ENCODE measurements around the gene EI24. TPM values are rescaled to one million over a fixed set of nuclear protein-coding genes. Genes with fewer than 3 reads are reported as not detected.
"Not testable (repeated sequence)": the region's sequence is repeated elsewhere in the genome, so short reads cannot be mapped to it uniquely, and the experiment has no call there.

Gene EI24
- 42.0 and 42.6 TPM in 2 replicates for total RNA-seq

DNA sequence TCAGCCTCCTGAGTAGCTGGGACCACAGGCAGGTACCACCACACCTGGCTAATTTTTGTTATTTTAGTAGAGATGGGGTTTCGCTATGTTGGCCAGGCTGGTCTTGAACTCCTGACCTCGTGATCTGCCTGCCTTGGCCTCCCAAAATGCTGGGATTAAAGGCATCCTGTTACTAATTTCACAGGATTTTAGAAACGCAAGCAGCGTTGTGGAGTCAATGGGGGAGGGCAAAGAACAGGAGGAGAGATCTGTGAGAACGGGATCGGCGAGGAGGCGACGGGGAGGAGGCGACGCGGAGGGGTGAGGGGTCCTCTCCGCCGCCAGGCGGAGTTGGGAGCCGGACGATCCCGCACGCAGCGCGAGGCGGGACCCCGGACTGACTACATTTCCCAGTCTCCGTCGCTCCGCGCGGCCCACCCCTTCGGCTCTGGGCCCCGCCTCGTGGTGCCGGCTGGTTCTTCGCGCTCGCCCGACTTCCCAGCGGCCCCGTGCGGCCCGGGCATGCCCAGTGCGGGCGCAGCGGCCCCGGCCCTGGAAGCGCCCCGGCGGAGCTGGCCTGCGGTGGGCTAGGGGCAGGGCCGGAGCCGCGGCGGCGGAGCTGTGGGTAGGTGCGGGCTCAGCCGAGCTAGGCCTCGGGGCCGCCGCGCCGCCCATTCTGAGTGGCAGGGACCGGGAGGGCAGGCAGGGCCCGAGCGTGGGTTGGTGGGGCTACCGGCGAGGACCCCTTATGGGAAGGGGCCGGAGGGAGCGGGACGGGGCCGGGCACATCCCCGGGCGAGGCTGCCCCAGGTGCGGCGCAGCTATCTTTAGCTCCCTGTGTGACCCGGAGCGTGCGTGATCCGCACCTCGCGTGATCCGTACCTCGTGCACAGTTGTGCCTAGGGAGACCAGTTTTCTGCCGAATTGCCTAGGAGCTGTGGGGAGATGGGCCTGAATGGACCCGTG lies at the start of gene EI24:
TSS of gene EI24 (plus strand) at position 508 of the 945 bp plus-strand sequence. CDS start 3,051 bp downstream, outside the sequence.
- intact Hi-C loops (cut with micrococcal nuclease), result loop anchor here (1.0 to 5.0 kb wide), 6 partner anchors 23 to 458 kb away; partner anchors contain the start of genes CHEK1, HYLS1, STT3A and TMEM218

DNA sequence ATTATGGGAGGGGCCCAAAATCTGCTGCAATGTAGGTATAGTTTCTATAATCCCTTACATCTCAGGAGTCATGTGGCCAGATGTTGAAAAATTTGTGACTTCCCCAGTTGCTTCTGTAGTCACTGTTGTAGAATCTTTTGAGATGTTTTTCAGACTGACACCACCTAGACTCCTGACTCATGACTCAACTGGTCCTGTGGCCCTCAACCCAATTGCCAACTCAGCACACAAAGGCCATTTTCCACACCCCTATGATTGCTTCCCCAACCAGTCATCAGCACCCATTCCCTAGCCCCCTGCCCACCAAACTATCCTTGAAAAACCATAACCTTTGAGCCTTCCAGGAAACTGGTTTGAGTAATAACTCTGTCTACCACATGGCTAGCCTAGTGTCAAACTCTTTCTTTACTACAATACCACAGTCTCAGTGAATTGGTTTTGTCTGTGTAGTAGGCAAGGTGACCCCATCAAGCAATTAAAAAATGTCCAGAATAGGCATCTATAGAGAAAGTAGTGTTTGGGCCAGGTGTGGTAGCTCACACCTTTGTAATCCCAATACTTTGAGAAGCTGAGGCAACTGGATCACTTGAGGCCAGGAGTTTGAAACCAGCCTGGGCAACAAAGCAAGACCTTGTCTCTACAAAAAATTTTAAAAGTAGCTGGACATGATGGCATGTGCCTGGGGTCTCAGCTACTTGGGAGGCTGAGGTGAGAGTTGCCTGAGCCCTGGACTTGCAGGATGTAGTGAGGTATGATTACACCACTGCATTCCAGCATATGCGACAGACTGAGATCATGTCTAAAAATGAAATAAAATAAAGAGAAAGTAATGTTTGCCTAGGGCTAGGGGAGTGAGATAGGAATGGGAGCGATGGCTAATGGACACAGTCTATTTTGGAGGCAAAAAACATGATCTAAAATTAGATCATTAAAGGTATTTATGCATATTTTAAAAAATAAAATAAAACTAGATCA lies 49.1 kb upstream of the EI24 start:
- intact Hi-C loops (cut with micrococcal nuclease), result no loop called here

DNA sequence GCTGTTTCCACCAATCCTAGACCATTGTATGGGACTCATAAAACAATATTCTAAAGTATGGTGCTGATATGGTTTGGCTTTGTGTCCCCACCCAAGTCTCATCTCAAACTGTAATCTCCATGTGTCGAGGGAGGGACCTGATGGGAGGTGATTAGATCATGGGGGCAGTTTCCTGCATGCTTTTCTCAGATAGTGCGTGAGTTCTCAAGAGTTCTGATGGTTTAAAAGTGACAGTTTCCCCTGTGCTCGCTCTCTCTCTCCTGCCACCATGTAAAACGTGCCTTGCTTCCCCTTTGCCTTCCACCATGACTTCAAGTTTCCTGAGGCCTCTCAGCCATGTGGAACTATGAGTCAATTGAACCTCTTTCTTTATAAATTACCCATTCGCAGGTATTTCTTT lies 44.0 kb upstream of the EI24 start:
- intact Hi-C loops (cut with micrococcal nuclease), result no loop called here

DNA sequence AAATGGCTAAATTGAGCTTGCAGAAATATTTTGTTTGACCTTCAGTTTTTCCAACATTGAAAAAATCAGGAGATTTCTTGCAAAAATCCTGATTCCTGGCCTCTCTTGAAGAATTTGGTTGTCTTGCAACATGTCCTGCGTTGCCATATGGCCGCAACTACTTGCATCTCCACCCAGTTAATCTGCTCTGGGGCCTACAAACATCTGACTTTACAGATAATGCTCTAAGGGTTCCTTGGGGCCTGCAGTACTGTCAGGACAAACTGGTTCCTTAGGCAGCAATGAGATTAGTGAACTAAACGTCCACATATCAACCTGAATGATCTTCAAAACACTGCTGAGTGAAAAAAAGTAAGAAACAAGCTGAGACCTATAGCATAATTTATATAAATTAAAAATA lies 36.6 kb upstream of the EI24 start:
- intact Hi-C loops (cut with micrococcal nuclease), result no loop called here

DNA sequence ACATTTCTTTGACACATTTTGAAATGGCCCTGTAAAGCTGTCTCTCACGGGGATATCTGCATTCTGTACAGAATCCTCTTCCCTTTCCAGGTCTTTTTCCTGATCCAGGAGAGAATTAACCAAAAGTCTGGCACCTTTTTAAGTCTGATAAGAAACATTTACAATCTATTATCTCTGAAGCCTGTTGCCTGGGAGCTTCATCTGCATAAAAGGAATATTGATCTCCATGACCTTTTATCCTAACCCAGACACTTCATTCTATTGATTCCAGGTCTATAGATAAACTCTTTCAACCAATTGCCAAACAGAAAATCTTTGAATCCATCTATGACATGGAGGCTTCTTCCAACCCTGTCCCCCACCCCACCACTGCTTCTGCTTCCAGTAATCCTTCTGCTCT lies 33.7 kb upstream of the EI24 start:
- intact Hi-C loops (cut with micrococcal nuclease), result no loop called here

DNA sequence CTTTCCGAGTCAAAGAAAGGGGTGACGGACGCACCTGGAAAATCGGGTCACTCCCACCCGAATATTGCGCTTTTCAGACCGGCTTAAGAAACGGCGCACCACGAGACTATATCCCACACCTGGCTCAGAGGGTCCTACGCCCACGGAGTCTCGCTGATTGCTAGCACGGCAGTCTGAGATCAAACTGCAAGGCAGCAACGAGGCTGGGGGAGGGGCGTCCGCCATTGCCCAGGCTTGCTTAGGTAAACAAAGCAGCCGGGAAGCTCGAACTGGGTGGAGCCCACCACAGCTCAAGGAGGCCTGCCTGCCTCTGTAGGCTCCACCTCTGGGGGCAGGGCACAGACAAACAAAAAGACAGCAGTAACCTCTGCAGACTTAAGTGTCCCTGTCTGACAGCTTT lies 32.4 kb upstream of the EI24 start:
- intact Hi-C loops (cut with micrococcal nuclease), result not testable (repeated sequence)

DNA sequence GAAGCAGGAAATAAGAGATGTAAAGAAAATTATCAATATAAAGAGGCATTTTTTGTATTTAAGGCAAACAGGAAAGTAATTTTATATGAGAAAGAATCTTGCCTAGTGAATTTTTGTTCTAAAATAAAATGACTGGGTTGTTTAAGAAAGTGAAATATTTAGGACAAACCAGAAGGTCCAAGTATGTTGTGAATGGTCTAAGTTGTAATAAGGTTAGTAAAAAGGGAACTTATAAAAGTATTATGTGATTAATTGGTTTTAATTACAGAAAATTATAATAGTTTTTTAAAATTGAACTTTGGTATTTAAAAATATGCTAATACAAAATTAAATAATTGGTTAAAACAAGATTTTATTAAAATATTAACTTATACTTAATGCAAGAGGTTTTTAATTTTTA lies 26.6 kb upstream of the EI24 start:
- intact Hi-C loops (cut with micrococcal nuclease), result no loop called here

DNA sequence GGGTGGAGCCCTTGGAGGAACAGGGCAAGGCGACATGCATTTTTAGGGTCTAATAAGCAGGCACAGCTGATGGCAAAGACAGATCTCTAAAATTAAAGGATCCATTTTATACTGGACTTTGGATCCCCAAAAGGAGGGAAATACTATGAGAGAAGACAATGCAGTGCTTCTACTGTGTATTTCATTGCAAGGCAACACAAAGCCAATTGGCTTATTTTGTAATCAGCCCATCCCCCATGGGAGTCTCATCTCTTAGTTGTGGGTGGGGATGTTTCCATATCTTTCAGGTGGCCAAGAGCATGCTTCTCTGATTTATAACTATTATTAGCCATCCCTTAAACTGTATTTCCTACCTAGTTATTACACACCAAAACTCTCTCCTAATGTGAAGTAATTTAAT lies 18.5 kb upstream of the EI24 start:
- intact Hi-C loops (cut with micrococcal nuclease), result no loop called here

DNA sequence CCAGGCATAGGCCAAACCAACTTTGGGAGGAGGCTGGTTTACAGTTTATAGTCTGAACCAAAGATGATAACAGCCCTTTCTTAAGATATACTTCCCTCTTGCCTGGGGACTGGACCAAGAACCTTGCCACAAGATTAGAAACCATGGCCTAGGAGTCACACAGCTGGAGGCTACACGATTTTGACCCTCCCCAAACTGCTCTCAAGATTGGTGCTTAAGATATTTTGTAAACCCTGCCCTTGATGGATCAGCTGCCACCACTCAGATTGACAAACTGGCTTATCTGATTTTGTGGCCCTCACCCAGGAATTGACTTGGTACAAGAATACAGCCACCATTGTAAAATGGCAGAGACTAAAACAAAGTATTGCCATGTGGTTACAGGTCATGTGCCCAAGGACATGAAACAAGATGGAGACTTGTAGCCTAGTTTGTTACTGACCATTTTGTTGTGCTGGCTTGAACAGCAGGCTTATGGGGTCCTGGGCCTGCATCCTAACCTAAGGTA lies 17.4 kb upstream of the EI24 start:
- intact Hi-C loops (cut with micrococcal nuclease), result no loop called here

DNA sequence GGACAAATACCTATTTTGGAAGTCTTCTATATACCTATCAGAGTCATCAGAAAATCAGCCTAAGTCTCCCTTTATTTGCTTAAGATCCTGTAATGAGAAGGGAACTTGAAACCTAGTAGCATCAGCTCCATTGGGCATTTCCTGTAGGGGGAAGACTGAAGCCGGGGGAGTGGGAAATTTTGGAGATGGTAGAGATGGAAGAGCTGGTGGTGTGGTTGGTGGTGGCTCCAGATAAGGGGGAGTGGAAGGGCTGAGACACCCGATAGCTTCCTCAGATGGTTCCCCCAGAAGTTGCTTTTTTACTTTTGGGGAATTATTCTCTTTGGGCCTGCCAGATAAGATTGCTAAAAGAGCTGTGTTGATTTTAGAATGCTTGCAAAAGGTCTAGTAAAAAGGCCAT lies 16.4 kb upstream of the EI24 start:
- intact Hi-C loops (cut with micrococcal nuclease), result no loop called here

DNA sequence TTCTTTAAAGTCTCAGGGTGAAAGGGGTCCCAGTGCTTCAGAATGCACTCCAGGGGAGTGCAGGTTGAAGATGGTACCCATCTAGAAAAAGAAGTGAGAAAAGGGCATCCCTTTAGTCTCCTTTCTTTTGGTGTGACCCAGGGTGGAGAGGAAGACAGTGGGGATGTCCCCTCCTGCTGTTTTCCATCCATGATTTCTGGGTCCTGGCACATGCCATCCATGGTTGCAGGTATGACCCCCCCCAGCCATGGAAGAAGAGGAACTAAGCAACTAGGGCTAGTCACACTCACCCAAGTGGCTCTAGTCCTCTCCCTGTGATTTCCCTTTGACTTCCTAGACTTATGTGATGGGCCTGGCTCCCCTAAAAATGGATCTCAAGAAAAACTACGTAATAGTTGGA lies 15.9 kb upstream of the EI24 start:
- intact Hi-C loops (cut with micrococcal nuclease), result no loop called here

DNA sequence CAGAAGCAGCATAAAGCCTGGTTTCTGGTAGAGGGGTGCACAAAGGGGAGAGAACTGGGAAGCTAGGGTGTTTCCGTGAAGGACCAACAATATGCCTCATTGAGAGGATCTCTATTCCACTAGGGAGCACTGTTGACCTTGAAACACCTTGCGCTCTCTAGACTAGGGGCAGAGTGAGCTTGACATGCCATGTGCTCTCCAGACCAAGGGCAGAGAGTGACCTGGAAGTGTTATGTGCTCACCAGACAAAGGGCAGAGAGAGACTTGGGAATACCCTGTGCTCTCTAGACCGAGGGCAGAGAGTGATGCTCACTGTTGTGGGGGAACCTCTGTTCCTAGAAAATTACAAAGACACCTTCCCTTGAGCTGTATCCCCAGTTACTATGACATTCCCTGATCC lies 15.2 kb upstream of the EI24 start:
- intact Hi-C loops (cut with micrococcal nuclease), result no loop called here

DNA sequence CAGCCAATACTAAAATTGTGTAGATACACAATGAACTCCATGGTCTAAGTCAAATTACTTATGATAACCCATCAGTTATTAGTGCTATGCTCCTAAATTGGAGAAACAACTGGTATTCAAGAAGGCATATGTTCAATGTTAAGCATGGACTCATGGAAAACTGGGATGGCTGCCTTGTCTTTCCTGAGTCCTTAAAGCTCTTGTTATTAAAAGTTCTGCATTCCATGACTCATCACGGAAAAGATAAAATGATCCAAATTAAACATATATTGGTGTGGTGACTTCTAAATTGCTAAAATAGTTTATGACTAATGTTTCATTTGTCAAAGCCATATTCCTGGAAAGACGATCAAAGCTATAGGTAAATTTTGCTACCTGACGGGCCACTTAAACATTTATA lies 9.4 kb upstream of the EI24 start:
- intact Hi-C loops (cut with micrococcal nuclease), result no loop called here

DNA sequence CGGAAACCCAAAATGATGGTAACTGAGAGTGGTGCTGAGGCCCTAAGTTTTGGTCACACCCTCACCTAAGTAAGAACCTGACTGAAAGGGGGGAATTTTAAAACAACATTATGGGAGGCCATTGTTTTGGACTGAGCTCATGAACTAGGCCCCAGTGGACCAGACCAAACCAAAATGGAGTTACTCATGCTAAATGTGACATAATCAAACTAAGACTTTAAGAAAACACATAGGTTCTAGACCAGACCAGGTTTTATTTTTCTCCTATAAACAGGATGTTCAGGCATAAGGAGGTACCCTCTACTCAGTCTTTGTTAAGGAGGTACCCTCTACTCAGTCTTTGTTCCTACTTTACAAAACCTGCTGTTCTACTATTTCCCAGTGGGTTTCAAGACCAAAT lies 7.4 kb upstream of the EI24 start:
- intact Hi-C loops (cut with micrococcal nuclease), result no loop called here

DNA sequence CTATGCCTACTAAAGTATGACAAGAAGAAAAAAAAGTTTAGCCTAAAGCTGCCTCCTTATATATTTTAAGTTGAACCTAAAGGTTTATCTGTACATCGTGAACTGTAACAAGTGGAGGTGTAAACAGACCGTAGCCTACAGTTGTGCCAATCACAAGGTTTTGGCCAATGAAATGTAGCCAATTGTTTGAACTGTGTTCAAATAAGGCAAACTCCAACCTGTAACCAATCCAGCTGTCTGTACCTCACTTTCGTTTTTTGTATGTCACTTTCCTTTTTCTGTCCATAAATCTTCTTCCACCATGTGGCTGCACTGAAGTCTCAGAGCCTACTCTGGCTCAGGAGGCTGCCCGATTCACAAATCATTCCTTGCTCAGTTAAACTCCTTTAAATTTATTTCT lies 6.8 kb upstream of the EI24 start:
- intact Hi-C loops (cut with micrococcal nuclease), result no loop called here

DNA sequence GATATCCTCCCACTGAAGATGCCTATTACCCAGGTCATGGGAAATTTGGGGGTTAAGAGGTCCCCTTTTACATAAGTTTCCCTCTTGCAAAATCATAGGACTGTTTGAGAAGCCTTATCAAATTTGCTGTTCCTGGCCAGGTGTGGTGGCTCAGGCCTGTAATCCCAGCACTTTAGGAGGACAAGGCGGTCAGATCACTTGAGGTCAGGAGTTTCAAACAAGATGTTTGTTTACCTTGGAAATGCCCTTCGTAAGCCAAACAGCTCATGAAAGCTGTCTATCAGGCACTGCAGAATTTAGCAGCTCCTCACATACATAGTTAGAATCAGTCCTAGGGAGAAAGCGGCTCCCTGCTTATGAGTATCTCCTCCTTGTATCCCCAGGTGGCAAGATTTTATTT lies 4.9 kb upstream of the EI24 start:
- intact Hi-C loops (cut with micrococcal nuclease), result no loop called here

DNA sequence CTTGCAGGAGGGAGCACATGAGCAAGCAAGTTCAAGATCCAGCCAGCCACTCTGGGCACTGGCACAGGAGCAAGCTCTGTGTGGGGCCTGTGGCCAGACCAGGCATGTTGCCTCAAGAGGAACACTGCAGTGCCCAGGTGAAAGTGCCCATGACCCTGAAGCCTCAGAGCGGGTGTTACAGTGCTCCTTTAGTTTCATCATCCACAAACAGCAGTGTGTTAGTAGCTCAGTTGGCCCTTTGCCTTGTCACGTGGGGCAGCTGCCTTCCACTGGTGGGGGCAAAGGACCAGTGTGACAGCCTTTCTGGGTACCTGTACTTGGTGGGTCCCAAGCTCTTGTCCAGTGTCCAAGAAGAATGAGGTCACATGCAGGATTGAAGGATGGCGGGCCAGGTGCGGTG lies 3.0 kb upstream of the EI24 start:
- intact Hi-C loops (cut with micrococcal nuclease), result loop anchor here (5.0 kb wide), 1 partner anchor 306 kb away; no protein-coding TSS in a partner anchor

DNA sequence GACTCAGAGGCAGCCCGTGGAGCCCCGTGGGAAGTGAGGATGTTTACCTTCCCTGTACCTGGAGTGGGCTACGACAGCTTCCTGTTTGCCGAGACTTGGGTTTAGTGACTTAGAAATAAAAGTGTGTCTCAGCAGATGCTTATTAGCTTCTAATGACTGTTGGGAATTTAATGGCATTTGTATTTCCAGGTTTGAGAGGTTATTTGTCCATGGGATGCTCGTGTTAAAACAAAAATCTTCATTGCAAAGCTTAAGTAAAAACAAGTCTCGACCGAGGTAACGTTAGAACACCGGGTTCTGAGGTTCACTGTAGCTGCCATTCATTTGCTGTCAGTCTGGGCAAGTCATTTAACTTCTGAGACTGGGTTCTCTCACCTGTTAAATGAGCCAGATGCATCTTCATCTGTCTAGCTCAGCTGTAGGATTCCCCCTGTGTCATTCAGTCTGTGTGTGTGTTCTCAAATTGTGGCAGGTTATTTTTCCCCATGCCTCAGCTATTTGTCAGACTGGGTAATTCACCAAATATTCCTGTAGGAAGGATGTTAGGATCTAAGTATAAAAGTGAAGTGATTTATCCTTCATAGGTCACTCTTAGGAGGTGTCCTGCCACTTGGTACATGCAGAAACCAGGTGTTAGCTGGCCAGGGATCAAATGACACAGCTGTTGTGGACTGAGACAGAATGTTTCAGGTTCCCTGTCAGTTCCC lies 791 bp downstream of the EI24 start:
- intact Hi-C loops (cut with micrococcal nuclease), result loop anchor here (1.0 to 5.0 kb wide), 6 partner anchors 22 to 459 kb away; partner anchors contain the start of genes CHEK1, HYLS1, STT3A and TMEM218

DNA sequence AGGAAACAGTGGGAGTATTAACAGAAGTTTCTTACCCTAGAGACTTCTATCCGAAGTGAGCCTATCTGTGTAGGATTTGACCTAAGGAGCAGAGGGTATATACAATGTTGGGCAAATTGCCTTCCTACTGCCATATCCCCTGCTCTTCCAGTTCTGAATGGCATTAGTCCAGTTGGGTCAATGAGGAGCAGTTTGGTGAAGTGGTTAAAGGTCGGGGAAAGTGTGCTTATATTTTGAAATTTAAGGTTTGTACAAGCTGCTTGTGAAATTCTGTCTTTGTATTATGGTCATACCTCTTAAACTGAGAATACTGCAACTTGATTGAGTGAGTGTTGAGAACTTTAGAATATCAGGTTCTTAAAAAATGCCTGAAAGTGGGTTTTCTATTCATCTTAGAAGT lies 1.7 kb downstream of the EI24 start:
- intact Hi-C loops (cut with micrococcal nuclease), result no loop called here

DNA sequence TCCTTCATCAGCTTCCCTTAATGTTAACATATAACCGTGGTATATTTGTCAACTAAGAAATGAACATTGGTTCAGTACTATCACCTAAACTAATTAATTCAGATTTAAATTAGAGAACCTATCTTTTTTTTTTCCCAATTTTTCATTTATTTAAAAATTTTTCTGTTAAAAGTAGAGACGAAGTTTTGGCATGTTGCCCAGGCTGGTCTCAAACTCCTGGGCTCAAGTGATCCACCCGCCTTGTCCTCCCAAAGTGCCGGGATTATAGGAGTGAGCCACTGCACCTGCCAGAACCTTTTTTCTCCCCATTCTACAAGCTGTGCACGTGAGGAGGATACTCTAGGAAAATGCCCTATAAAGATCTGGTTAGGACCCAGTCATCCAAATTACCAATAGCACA lies 3.6 kb downstream of the EI24 start:
- intact Hi-C loops (cut with micrococcal nuclease), result no loop called here

DNA sequence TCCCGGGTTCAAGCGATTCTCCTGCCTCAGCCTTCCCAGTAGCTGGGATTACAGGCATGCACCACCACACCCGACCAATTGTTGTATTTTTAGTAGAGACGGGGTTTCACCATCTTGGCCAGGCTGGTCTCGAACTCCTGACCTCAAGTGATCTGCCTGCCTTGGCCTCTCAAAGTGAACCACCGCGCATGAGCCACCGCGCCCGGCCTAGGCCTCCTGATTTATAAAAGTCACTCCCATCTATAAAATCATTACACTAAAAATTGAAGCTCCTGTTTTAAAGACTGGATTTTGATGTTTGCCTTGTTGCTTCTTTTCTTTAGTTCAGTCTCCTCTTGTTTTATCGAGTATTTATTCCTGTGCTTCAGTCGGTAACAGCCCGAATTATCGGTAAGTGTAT lies 7.9 kb downstream of the EI24 start:
- intact Hi-C loops (cut with micrococcal nuclease), result not testable (repeated sequence)

Measured in T-helper 2 cell treated with Interferon-gamma antibody and Interleukin-4, amounts not matched to agents 100 ng/mL and 5 ng/mL, for 36 hours (primary cell).